Measurements from ENCODE around the gene KIF2C.

KIF2C gene

GRCh38 chr1:44802306-44803061 is 62.8 kb downstream of the KIF2C start:
- Histone ChIP-seq H3K4me3 (peak overlapping the region; percentile 83 to 100), H3K36me3 (peaks cover 11 to 44% (median 41%) of the 10 kb centered on the region in 3 donors), H3K4me1 (peaks cover 5 to 68% (median 51%) of the 10 kb centered on the region in 4 donors), H3K27ac (peak overlapping the region; percentile 94 to 98), H3K9me3 (no peaks in the 10 kb centered on the region), H3K27me3 (no peaks in the 10 kb centered on the region)
- peak; percentile 23 to 68 for DNase-seq
- intact Hi-C loops (cut with DNase I; ENCODE audit: low total_unique reads), result no loop called here
- TF ChIP-seq CTCF (IDR thresholded peaks at IDR 0.05), result no peak

GRCh38 chr1:44803062-44803311 is 63.4 kb downstream of the KIF2C start:
- Histone ChIP-seq H3K36me3 (peaks cover 11 to 44% (median 41%) of the 10 kb centered on the region in 3 donors), H3K27ac (peak overlapping the region; percentile 94 to 98), H3K27me3 (no peaks in the 10 kb centered on the region), H3K9me3 (no peaks in the 10 kb centered on the region), H3K4me1 (peaks cover 6 to 73% (median 55%) of the 10 kb centered on the region in 4 donors), H3K4me3 (peak overlapping the region in 1 of 2 donors; percentile 100)
- TF ChIP-seq CTCF (IDR thresholded peaks at IDR 0.05), result no peak
- intact Hi-C loops (cut with DNase I; ENCODE audit: low total_unique reads), result no loop called here
- DNase-seq, result no peak

GRCh38 chr1:44803312-44804095 is 63.9 kb downstream of the KIF2C start:
- Histone ChIP-seq H3K27me3 (no peaks in the 10 kb centered on the region), H3K9me3 (no peaks in the 10 kb centered on the region), H3K36me3 (peaks cover 11 to 44% (median 41%) of the 10 kb centered on the region in 3 donors), H3K4me3 (peak overlapping the region in 1 of 2 donors; percentile 100), H3K4me1 (peaks cover 9 to 78% (median 60%) of the 10 kb centered on the region in 4 donors), H3K27ac (peak overlapping the region; percentile 94 to 98)
- TF ChIP-seq CTCF (IDR thresholded peaks at IDR 0.05), result no peak
- intact Hi-C loops (cut with DNase I; ENCODE audit: low total_unique reads), result no loop called here
- DNase-seq, result peak; percentile 20 to 62

GRCh38 chr1:44805311-44806024 is 65.8 kb downstream of the KIF2C start:
- intact Hi-C loops (cut with DNase I; ENCODE audit: low total_unique reads), result no loop called here

More at GRCh38 chr1:44805311-44806024, 65.8 kb downstream of the KIF2C start:
- Histone ChIP-seq H3K27me3 (no peaks in the 10 kb centered on the region), H3K4me1 (peaks cover 16 to 90% (median 77%) of the 10 kb centered on the region in 4 donors), H3K9me3 (no peaks in the 10 kb centered on the region), H3K36me3 (peaks cover 11 to 44% (median 41%) of the 10 kb centered on the region in 3 donors), H3K4me3 (no peak overlapping the region), H3K27ac (peak overlapping the region; percentile 94 to 97)
- no peak for TF ChIP-seq CTCF (IDR thresholded peaks at IDR 0.05)
- DNase-seq, result peak; percentile 18 to 62
